IPS DF 6.9 (cell line): ENCODE measurements around the gene IGF1.

Experiments used
- DNase-seq: peaks from one replicate; pipeline ENCODE4 v3.0.0-alpha.2; 2013; ENCODE audit warnings: low read depth, low spot score
- H3K27ac ChIP-seq: one replicate; pipeline ENCODE4 v1.5.1; 2013; ENCODE audit warnings: low read length, control low read depth
- H3K27me3 ChIP-seq: 2 replicates; pipeline ENCODE4 v1.6.1; 2013; ENCODE audit warnings: mild to moderate bottlenecking, low read length; ENCODE audit not compliant: control insufficient read depth, insufficient read depth
- H3K36me3 ChIP-seq: 2 replicates; pipeline ENCODE4 v1.6.1; 2013; ENCODE audit warnings: low read length; ENCODE audit not compliant: control insufficient read depth, insufficient read depth
- H3K4me1 ChIP-seq: 2 replicates; pipeline ENCODE4 v1.6.1; 2013; ENCODE audit warnings: low read length; ENCODE audit not compliant: control insufficient read depth, insufficient read depth
- H3K4me3 ChIP-seq: 2 replicates; pipeline ENCODE4 v1.5.1; 2013; ENCODE audit warnings: mild to moderate bottlenecking, low read length
- H3K9me3 ChIP-seq: 2 replicates; pipeline ENCODE4 v1.6.1; 2013; ENCODE audit warnings: low read length, inconsistent platforms; ENCODE audit not compliant: control insufficient read depth, insufficient read depth
- WGBS: extraction: QIAGEN DNeasy Blood & Tissue Kit; methylation state at CpG from one replicate; pipeline ENCODE4 v1.1.7; 2013; ENCODE audit warnings: mixed read lengths, missing lambda C conversion rate; ENCODE audit not compliant: insufficient read length, insufficient coverage; 5-methylcytosine and 5-hydroxymethylcytosine counted together

Gene IGF1

GRCh38 chr12:102480406-102480805, at the start of gene IGF1:
Gene IGF1 (minus strand): TSS chr12:102480563. CDS start chr12:102480381, 182 bp downstream.
- Histone ChIP-seq H3K4me3 (no peak within 1 kb of the TSS), H3K27ac (no peak within 1 kb of the TSS), H3K4me1 (peaks cover 4% of the 10 kb centered on the region), H3K27me3 (no peaks in the 10 kb centered on the region), H3K9me3 (no peaks in the 10 kb centered on the region), H3K36me3 (no peaks in the 10 kb centered on the region)
- no CpG with 5 or more reads among the region's 2 CpGs for whole genome bisulfite sequencing
- DNase-seq, result no peak

GRCh38 chr12:102528111-102528510, 47.7 kb upstream of the IGF1 start:
- Histone ChIP-seq H3K4me1 (no peaks in the 10 kb centered on the region), H3K27me3 (no peaks in the 10 kb centered on the region), H3K4me3 (no peak overlapping the region), H3K27ac (no peak overlapping the region), H3K9me3 (no peaks in the 10 kb centered on the region), H3K36me3 (no peaks in the 10 kb centered on the region)
- DNase-seq, result no peak

GRCh38 chr12:102527171-102527720, 46.9 kb upstream of the IGF1 start:
- no peaks in the 10 kb centered on the region for H3K27me3 ChIP-seq
- no peak for DNase-seq
- no peaks in the 10 kb centered on the region for H3K9me3 ChIP-seq
- no peaks in the 10 kb centered on the region for H3K4me1 ChIP-seq
- no peaks in the 10 kb centered on the region for H3K36me3 ChIP-seq
- no peak overlapping the region for H3K27ac ChIP-seq
- no peak overlapping the region for H3K4me3 ChIP-seq
- no CpG with 5 or more reads among the region's 8 CpGs for WGBS

- Histone ChIP-seq H3K27ac (no peak overlapping the region), H3K27me3 (no peaks in the 10 kb centered on the region), H3K4me1 (no peaks in the 10 kb centered on the region), H3K4me3 (no peak overlapping the region), H3K36me3 (no peaks in the 10 kb centered on the region), H3K9me3 (no peaks in the 10 kb centered on the region)
- WGBS, result no CpG with 5 or more reads among the region's 1 CpG
- DNase-seq, result no peak
Observed at GRCh38 chr12:102526656-102527055, 46.3 kb upstream of the IGF1 start.

- Histone ChIP-seq H3K27ac (no peak overlapping the region), H3K4me3 (no peak overlapping the region), H3K27me3 (no peaks in the 10 kb centered on the region), H3K36me3 (no peaks in the 10 kb centered on the region), H3K4me1 (no peaks in the 10 kb centered on the region), H3K9me3 (peaks cover 2% of the 10 kb centered on the region; the same call in 1 of the 2 replicates)
- WGBS, result no CpG with 5 or more reads among the region's 4 CpGs
- no peak for DNase-seq
Observed at GRCh38 chr12:102522768-102523167, 42.4 kb upstream of the IGF1 start.

GRCh38 chr12:102521662-102522277, 41.4 kb upstream of the IGF1 start:
- Histone ChIP-seq H3K27ac (no peak overlapping the region), H3K27me3 (no peaks in the 10 kb centered on the region), H3K4me1 (no peaks in the 10 kb centered on the region), H3K36me3 (no peaks in the 10 kb centered on the region), H3K4me3 (no peak overlapping the region), H3K9me3 (peaks cover 2% of the 10 kb centered on the region; the same call in 1 of the 2 replicates)
- WGBS, result no CpG with 5 or more reads among the region's 1 CpG
- DNase-seq, result no peak

- H3K27me3 ChIP-seq, result no peaks in the 10 kb centered on the region
Observed at GRCh38 chr12:102518871-102519270, 38.5 kb upstream of the IGF1 start.

GRCh38 chr12:102514696-102515095, 34.3 kb upstream of the IGF1 start:
- H3K27me3 ChIP-seq, result no peaks in the 10 kb centered on the region
- whole genome bisulfite sequencing, result no CpG with 5 or more reads among the region's 1 CpG
- no peak for DNase-seq
- H3K4me1 ChIP-seq, result no peaks in the 10 kb centered on the region; the same call in 1 of the 2 replicates
- H3K4me3 ChIP-seq, result no peak overlapping the region
- no peak overlapping the region for H3K27ac ChIP-seq
- H3K9me3 ChIP-seq, result peaks cover 2% of the 10 kb centered on the region; the same call in 1 of the 2 replicates
- H3K36me3 ChIP-seq, result no peaks in the 10 kb centered on the region

More at GRCh38 chr12:102518871-102519270, 38.5 kb upstream of the IGF1 start:
- H3K27ac ChIP-seq, result no peak overlapping the region
- no peaks in the 10 kb centered on the region; the same call in 1 of the 2 replicates for H3K4me1 ChIP-seq
- H3K4me3 ChIP-seq, result no peak overlapping the region; the same call in 1 of the 2 replicates
- H3K36me3 ChIP-seq, result no peaks in the 10 kb centered on the region
- no peak for DNase-seq
- H3K9me3 ChIP-seq, result peaks cover 2% of the 10 kb centered on the region; the same call in 1 of the 2 replicates
- no CpG with 5 or more reads among the region's 5 CpGs for WGBS

- Histone ChIP-seq H3K4me1 (no peaks in the 10 kb centered on the region; the same call in 1 of the 2 replicates), H3K27ac (no peak overlapping the region), H3K4me3 (no peak overlapping the region), H3K9me3 (no peaks in the 10 kb centered on the region), H3K27me3 (no peaks in the 10 kb centered on the region), H3K36me3 (no peaks in the 10 kb centered on the region)
- no CpG with 5 or more reads among the region's 3 CpGs for WGBS
- no peak for DNase-seq
Observed at GRCh38 chr12:102513739-102514138, 33.4 kb upstream of the IGF1 start.

- DNase-seq, result no peak
- WGBS, result no CpG with 5 or more reads among the region's 8 CpGs
- H3K27ac ChIP-seq, result no peak overlapping the region
Observed at GRCh38 chr12:102513272-102513671, 32.9 kb upstream of the IGF1 start.

GRCh38 chr12:102512523-102512922, 32.2 kb upstream of the IGF1 start:
- Histone ChIP-seq H3K4me1 (no peaks in the 10 kb centered on the region; the same call in 1 of the 2 replicates), H3K4me3 (no peak overlapping the region), H3K27me3 (no peaks in the 10 kb centered on the region), H3K36me3 (no peaks in the 10 kb centered on the region), H3K9me3 (no peaks in the 10 kb centered on the region), H3K27ac (no peak overlapping the region)
- no peak for DNase-seq
- WGBS, result no CpG with 5 or more reads among the region's 3 CpGs

More at GRCh38 chr12:102513272-102513671, 32.9 kb upstream of the IGF1 start:
- Histone ChIP-seq H3K27me3 (no peaks in the 10 kb centered on the region), H3K9me3 (no peaks in the 10 kb centered on the region), H3K4me1 (no peaks in the 10 kb centered on the region; the same call in 1 of the 2 replicates), H3K36me3 (no peaks in the 10 kb centered on the region), H3K4me3 (no peak overlapping the region)
